Amniotic stem cell (primary cell): ENCODE data around the gene KPRP.

Source experiments
- DNase-seq: peaks from one replicate; lab custom pipeline; 2025; lab: John Stamatoyannopoulos, UW

The KPRP gene

DNA sequence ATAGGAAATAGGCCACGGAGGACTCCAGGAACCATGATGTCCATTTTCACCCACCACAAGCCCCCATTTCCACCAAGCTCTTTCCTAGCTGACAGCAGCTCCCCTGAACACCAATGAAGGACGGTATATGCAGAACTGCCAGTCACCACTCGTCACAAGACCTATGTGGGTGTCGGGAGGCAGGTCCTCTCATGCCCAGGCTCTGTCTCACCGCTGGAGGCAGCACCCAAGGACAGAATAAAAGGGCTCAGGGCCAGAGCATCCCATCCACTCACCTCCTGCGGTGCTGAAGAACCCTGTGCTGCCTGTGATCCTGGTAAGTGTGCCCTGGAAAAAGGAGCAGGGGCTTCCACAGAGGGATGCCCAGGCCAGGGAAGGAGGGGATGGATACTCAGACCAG is 17.1 kb downstream of the KPRP start, which contains the start of gene LCE1F:
LCE1F (plus strand) TSS at position 266 of the 400 bp plus-strand sequence. CDS start 1,232 bp downstream, outside the sequence.
- DNase-seq: no peak

- no peak for DNase-seq
These were observed 18.5 kb downstream of the KPRP start for GRCh38 chr1:152776361-152776760.

GRCh38 chr1:152777510-152778137 is 19.8 kb downstream of the KPRP start:
- no peak for DNase-seq

GRCh38 chr1:152783095-152783494 is 25.3 kb downstream of the KPRP start:
- DNase-seq: no peak

DNA sequence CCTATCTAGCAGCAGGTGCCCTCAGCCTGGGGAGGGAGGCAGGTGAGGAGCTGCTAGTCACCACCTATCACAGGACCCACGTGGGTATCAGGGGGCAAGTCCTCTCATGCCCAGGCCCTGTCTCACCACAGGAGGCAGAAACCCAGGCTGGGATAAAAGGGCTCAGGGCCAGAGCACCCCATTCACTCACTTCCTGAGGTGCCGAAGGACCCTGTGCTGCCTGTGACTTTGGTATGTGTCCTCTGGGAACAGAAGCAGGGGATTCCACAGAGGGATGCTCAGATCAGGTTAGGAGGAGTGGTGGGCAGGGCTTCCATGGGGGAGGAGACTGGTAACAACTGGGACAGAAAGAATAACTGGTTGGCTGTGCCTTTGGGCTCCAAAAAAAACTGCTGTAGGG is 28.3 kb downstream of the KPRP start, which contains the start of gene LCE1E:
LCE1E (plus strand) TSS at position 181 of the 400 bp plus-strand sequence. CDS start 1,043 bp downstream, outside the sequence.
- DNase-seq: no peak

GRCh38 chr1:152795686-152796085 is 37.9 kb downstream of the KPRP start:
- DNase-seq: no peak

DNA sequence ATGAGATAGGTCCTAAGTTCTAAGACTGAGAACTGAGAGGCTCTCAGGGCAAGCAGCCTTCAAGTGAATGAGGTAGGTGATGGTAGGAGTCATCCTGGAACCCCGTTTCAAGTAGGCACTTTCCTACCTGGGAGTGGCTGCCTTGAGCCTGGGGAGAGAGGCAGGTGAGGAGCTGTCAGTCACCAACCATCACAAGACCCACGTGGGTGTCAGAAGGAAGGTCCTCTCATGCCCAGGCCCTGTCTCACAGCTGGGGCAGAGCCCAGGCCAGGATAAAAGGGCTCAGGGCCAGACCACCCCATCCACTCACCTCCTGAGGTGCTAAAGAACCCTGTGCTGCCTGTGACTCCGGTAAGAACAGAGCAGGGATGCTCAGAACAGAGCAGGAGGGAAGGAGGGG is 38.6 kb downstream of the KPRP start, which contains the start of gene LCE1D:
LCE1D (plus strand) TSS at position 301 of the 400 bp plus-strand sequence. CDS start 1,074 bp downstream, outside the sequence.
- no peak for DNase-seq

- no peak for DNase-seq
These were observed 43.5 kb downstream of the KPRP start for GRCh38 chr1:152801333-152801732.

- no peak for DNase-seq
These were observed 48.8 kb downstream of the KPRP start, which contains the start of gene LCE1C for GRCh38 chr1:152806576-152806975. TSS of gene LCE1C (minus strand) at chr1:152806651. CDS start at chr1:152805478, 1,173 bp downstream.

GRCh38 chr1:152811050-152811449 is 53.2 kb downstream of the KPRP start:
- no peak for DNase-seq
